Activated CD8-positive, alpha-beta memory T cell treated with anti-CD3 and anti-CD28 coated beads for 1 hour (primary cell): ENCODE results near the gene CEP85L.

Experiments
- DNase-seq, 2 donors: peaks; one replicate each; pipeline ENCODE4 v3.0.0-alpha.2; 2020; ENCODE audit warnings: low read depth in 1 of 2; ENCODE audit errors: extremely low read depth in 1 of 2

The CEP85L gene

DNA sequence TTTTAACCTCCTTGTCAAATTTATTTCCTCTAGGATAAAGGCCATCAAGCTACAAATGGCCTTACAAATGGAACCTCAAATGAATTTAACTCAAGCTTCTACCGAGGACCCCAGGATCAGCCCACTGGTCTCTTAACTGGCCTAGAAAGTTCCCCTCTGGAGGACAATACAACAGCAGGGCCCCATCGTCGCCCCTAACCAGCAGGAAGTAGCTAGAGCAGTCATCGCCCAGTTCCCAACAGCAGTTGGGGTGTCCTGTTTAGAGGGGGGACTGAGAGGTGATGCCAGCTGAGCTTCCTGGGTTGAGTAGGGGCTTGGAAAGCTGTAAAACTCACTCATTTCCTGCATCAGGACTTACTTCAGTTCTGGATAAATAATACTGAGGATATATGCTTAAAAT lies 25.6 kb downstream of the CEP85L start:
- no peak for DNase-seq

GRCh38 chr6:118621799-118622470 lies 29.5 kb downstream of the CEP85L start:
- no peak for DNase-seq

- DNase-seq: no peak
Observed at GRCh38 chr6:118620202-118620601, 31.2 kb downstream of the CEP85L start.

DNA sequence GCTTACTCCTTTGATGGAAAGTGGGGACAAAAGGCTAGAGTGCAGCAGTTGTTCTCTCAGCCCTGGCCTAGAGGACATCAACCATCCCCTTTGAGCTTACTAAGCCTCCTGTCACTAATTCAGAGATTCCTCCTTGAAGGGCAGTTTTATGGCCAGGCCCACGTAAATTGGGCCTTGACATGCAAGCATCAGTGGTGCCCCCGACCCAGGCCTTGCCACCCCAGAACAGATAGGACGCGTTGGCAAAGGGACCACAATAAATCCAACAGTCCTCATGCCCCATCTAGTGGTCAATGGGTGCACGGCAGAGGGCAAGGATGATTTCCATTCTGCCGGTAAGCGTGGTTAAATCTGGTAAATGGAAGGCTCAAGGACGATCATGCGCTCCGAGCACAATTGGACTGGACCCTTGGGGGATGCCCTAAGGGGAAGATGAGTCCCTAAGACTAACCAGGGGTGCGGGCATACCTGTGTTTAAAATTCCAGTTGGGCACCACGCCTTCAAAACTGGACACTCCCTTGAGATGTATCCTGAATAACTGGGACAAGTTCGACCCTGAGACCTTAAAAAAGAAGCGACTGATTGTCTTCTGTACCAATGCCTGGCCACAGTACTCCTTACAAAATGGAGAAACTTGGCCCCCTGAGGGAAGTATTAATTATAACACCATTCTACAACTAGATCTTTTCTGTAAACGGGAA lies 32.6 kb downstream of the CEP85L start:
- peak; percentile 35 to 44 for DNase-seq

DNA sequence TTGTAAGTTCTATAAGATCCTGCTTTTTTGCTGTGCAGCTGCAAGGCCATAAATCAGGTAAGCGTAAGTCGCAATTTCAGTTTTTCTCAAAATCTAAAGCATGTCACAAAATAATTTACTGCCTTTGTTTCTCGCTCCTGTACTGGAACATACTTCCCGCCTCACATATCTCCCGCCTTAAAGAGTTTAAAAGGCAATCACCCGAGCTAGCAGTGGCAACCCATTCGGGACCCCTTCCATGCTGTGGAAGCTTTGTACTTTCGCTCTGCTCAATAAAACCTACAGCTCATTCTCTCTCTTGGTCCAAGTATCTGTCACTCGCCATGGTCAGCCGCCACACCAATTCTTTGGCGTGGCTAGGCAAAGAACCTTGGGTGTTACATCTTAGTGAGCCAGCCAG lies 34.0 kb downstream of the CEP85L start:
- DNase-seq: no peak

DNA sequence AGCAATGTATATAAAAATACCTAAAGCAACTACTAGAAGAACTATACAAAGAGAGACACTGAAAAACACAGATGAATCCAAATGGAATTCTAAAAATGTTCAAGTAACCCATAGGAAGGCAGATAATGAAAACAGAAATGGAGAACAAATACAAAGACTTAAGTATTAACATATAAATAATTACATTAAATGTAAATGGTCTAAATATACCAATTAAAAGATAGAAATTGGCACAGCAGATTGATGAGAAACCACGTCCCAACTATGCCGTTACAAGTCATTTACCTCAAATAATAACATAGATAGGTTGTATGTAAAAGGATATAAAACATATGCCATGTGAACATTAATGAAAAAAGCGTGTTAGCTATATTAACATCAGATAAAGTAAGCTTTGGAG lies 40.1 kb downstream of the CEP85L start:
- no peak for DNase-seq

DNA sequence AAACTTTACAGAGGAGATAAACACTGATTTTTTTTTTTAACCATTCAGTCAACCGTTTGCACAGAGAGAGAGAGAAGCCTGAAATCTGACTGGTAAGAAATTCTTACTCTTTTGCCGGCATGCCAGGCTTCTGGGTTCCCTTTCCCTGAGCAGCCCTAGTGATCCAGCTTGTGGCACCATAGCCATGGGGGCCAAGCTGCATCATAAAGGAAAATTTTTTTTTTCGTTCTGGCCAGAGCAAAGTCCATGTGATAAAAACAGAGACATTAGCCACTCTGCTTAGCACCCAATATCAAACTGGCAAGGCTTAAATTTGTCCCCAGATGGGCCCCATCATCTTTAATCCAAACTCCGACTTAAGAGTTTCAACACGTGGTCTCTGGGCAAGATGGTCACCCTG lies 44.5 kb downstream of the CEP85L start:
- DNase-seq: no peak

DNA sequence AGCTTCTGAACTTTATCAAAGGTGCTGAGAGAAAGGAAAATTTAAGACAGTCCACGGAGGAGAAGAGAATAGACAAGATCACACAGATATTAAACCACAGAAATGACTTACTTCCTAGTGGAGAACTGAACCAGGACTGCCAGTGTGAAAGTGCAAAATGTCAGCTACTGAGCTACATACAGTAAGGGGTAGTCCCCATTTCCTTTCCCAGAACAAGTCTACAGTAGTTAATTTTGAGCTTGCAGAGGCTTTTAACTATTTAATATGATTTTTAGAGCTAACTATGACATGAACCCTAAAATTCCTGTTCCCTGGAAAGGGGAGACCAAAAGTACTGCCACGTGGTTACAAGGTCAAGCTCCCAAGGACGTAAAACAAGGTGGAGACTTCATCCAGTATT lies 45.1 kb downstream of the CEP85L start:
- no peak for DNase-seq

DNA sequence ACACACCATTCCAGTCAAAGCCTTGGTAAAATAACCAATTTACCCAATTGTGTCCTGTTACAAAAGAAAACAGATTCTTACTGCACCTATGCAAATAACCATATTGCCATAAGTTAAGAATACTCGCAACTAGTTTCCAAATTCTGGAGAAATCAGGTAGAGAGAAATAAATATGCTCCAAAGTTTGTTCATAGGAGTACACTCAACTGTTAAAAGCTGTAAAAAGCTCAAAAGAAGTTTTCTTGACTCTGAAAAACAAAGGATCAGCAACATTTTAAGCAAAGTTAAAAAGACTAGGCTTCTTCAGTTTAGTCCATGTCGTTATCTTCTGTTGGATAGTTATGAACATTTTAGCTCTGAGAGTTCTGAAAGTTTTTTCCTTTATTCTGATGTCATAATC lies 48.0 kb downstream of the CEP85L start:
- no peak for DNase-seq

- no peak for DNase-seq
Observed at GRCh38 chr6:118602300-118602699, 49.1 kb downstream of the CEP85L start.

DNA sequence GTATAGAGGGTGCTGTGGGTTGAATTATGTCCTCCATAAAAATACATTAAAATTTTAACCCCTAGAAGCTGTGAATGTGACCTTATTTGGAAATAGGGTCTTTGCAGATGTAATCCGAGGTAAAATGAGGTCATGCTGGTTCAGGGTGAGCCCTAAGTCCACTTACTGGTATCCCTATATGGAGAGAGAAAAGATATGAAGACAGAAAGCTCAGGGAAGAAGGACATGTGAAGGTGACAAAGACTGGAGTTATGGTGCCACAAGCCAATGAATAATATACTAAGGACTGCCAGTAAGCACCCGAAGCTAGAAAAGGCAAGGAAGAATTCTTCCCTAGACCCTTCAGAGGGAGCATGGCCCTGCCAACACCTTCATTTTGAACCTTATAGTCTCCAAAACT lies 53.1 kb downstream of the CEP85L start:
- DNase-seq: no peak

- no peak for DNase-seq
Observed at GRCh38 chr6:118597636-118598035, 53.8 kb downstream of the CEP85L start.

GRCh38 chr6:118596774-118597320 lies 54.5 kb downstream of the CEP85L start:
- DNase-seq: no peak

DNA sequence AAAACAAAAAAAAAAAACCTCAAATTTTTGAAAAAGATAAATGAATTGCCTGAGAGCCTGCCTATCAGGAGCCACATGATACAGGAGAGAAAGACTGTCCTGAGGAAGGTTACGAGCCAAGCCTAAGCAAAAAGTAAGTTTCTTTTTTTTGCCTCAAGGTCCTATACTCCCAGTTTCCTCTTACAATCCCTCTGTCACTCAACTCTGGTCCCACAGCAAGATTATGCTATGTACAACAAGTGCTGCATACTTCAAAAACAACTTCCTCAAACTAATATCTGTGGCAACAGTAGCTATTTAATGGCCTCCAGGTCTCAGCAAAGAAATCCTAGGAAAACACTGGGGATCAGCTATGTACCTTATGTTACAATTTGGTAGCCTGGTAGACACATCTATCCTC lies 56.5 kb downstream of the CEP85L start:
- DNase-seq: no peak

GRCh38 chr6:118591897-118592296 lies 59.5 kb downstream of the CEP85L start:
- no peak for DNase-seq

DNA sequence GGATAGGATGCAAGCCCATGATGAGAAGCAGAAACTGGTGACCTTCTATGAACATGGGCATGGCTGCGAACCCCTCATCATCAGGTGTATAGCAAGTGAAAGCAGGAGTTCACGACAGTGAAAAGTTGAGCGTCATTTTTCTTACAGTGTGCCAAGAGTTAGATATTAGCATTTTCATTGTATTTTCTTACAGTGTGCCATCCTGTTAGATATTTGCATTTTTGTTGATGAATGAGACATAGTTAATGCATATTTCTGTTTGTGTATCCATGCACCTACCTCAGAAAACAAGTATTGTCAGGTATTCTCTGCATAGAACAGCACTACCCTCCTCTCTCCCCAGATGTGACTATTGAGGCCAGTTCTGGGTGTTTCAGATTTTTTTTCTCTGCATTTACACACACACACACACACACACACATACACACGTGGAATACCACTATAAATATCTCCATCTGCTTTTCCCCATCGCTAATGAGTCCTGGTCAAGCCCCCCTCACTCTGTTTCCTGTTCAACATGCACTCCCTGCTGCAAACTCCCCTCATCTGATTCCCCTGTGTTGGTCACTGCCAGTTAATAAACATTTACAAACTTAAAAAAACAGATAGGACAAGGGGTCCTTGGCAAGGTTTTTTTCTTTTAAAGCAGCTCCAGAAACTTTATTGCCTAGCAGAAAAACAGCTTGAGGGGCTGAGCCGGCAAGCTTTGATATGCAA lies 61.6 kb downstream of the CEP85L start:
- DNase-seq: no peak

DNA sequence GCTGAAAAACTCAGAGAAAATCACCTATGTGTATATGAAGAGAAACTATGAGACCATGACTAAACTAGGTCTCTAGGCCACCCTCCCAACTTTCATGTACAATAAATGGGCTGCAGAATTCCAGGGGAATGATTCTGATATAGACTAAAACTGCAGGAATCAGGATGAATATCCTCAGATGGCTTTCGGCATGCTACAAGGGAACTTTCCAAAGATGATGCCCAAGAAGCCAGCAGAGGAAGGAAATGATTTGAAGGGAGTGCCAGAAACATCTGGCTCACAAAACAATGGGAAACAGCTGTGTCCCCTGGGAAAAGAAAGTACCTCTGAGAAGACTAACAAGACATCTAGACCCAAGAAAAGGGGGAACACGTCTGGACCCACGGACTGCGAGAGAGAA lies 62.2 kb downstream of the CEP85L start:
- DNase-seq: no peak

DNA sequence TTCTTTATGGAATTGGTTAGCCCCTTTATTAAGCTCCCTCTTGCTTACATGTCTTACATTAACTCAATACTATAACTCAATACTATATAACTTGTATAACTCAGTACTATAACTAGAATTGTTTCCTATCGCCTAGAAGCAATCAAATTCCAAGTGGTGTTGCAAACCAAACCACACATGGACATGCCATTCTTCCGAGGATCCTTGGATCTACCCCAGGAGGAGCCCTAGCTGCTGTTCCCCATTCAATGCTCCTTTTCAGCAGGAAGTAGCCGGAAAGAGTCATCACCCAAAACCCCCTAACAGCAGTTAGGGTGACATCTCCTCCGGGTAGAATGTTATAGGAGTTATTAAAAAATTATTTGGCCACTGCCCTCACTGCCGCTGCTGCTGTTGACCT lies 62.8 kb downstream of the CEP85L start:
- DNase-seq: no peak

DNA sequence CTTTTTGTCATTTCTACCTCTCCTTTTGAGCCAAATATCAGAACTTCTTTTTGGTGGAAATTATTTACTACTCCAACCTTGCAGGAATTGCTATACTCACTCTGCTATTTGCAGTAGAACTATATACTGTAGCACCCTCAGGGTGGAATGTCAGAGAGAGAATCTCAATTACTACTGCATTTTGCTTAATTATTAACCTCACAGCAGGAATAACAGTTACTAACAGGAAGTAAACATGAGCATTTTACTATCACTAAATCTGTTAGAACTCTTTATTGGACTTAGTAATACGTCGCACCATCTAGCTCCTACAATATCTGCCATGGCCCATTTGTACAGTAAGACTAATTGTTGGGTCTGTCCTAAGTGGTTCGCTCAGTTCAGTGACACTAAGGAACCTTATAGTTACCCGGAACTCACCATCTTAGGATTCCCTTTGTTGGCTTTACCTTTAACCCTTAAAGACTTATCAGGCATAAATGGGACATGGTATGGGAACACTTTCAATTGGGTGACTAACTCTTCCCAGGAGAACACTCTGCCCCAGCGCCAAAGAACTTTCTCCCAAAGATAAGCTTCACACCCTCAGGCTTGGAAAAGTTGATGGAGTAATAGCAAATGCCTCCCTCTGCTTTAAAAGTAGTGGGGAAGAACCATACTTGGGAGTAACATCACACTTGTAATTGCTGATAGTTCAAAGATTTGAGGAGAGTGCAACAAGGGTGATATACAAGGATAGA lies 64.5 kb downstream of the CEP85L start:
- no peak for DNase-seq

GRCh38 chr6:118584911-118585310 lies 66.5 kb downstream of the CEP85L start:
- DNase-seq: no peak

DNA sequence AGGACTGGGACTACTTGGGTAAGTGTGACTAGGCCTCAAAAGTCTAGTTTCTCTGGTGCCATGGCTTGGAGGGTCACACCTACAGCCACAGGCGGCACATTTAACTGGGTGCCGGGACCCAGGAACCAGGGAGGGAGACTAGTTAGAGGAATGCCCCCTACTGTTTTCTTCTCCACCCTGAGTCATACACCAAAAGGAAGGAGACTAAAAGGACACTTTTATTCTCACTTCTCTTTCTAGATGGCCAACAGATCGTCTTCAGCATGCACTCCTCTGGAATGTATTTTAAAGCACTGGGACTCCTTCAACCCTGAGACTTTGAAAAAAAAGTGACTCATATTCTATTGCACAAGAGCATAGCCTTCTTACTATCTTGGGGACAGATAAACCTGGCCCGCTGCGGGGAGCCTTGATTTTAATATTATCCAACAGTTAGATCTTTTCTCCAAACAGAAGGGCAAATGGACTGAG lies 69.9 kb downstream of the CEP85L start:
- DNase-seq: no peak
